SH-SY5Y (cell line): ENCODE results near the gene FGD4.

Experiments
- GATA2 ChIP-seq: IDR thresholded peaks from 2 replicates; pipeline ENCODE4 v1.6.1; 2011; ENCODE audit warnings: mild to moderate bottlenecking, low read depth, low read length
- GATA3 ChIP-seq: IDR thresholded peaks from 2 replicates; pipeline ENCODE4 v1.6.1; 2011; ENCODE audit warnings: low read depth, mild to moderate bottlenecking, low read length, moderate library complexity

- TF ChIP-seq GATA2 (no peak), GATA3 (no peak)
Measured at GRCh38 chr12:32561931-32562341, 162.6 kb downstream of the FGD4 start.
